ENCODE data around the gene KRT32. TPM values are rescaled to one million over a fixed set of nuclear protein-coding genes. Genes with fewer than 3 reads are reported as not detected.

KRT32 gene
- total RNA-seq, 1 experiment from 2014 or later, result 0.72 TPM

GRCh38 chr17:41456204-41456603 is 11.0 kb downstream of the KRT32 start:
- intact Hi-C loops (cut with micrococcal nuclease; ENCODE audit: unreplicated experiment), result no loop called here
- no peaks in the 10 kb centered on the region for H3K36me3 ChIP-seq (ENCODE audit: control insufficient read depth, insufficient read depth, low read length)
- ATAC-seq, result no peak
- in situ Hi-C loops (cut with HindIII; ENCODE audit: low pct_unique_long_range_greater_than_20kb, low sequenced_read_pairs), result no loop called here
- no peaks in the 10 kb centered on the region for H3K4me1 ChIP-seq (ENCODE audit: control insufficient read depth, insufficient read depth, low read length)
- no peak for TF ChIP-seq TCF7L2 (IDR thresholded peaks at IDR 0.05; ENCODE audit: low read depth, low read length)
- TF ChIP-seq CTCF (IDR thresholded peaks at IDR 0.05), result no peak
- TF ChIP-seq SIN3A (IDR thresholded peaks at IDR 0.05; ENCODE audit: borderline replicate concordance, insufficient read depth, low read depth, low read length), result no peak
- TF ChIP-seq POLR2AphosphoS5 (IDR thresholded peaks at IDR 0.05; ENCODE audit: low read depth, low read length), result no peak
- TF ChIP-seq REST (IDR thresholded peaks at IDR 0.05; ENCODE audit: insufficient read depth in 1 of 2, low read depth in 2 of 2, low read length in 1 of 2), result no peak
- no TSS peak for BruUV-seq (replicated peaks)
- DNase-seq (ENCODE audit: low read depth, low spot score), result no peak
- no peak overlapping the region for H3K4me3 ChIP-seq (ENCODE audit: low read depth in 2 of 2, low read length in 2 of 2)
- H3K27ac ChIP-seq (ENCODE audit: low read length), result no peak overlapping the region
- POLR2A ChIA-PET, result no interaction called here
- peaks cover 5% of the 10 kb centered on the region; the same call in 1 of the 2 replicates for H3K9me3 ChIP-seq (ENCODE audit: control insufficient read depth, insufficient read depth, low read depth, low read length)
- H3K27me3 ChIP-seq (ENCODE audit: control insufficient read depth, insufficient read depth, low read length), result no peaks in the 10 kb centered on the region
- CTCF ChIA-PET, result no interaction called here

- DNase-seq (ENCODE audit: low read depth, low spot score) (no peak), ATAC-seq (no peak)
- Histone ChIP-seq H3K36me3 (ENCODE audit: control insufficient read depth, insufficient read depth, low read length) (no peaks in the 10 kb centered on the region), H3K9me3 (ENCODE audit: control insufficient read depth, insufficient read depth, low read depth, low read length) (peaks cover 5% of the 10 kb centered on the region; the same call in 1 of the 2 replicates), H3K27me3 (ENCODE audit: control insufficient read depth, insufficient read depth, low read length) (no peaks in the 10 kb centered on the region), H3K4me1 (ENCODE audit: control insufficient read depth, insufficient read depth, low read length) (no peaks in the 10 kb centered on the region), H3K4me3 (ENCODE audit: low read depth in 2 of 2, low read length in 2 of 2) (no peak overlapping the region), H3K27ac (ENCODE audit: low read length) (no peak overlapping the region)
- TF ChIP-seq REST (IDR thresholded peaks at IDR 0.05; ENCODE audit: insufficient read depth in 1 of 2, low read depth in 2 of 2, low read length in 1 of 2) (no peak), TCF7L2 (IDR thresholded peaks at IDR 0.05; ENCODE audit: low read depth, low read length) (no peak), CTCF (IDR thresholded peaks at IDR 0.05) (no peak), SIN3A (IDR thresholded peaks at IDR 0.05; ENCODE audit: borderline replicate concordance, insufficient read depth, low read depth, low read length) (no peak), POLR2AphosphoS5 (IDR thresholded peaks at IDR 0.05; ENCODE audit: low read depth, low read length) (no peak)
- CTCF ChIA-PET, result no interaction called here
- BruUV-seq (replicated peaks), result no TSS peak
- in situ Hi-C loops (cut with HindIII; ENCODE audit: low pct_unique_long_range_greater_than_20kb, low sequenced_read_pairs) (no loop called here), intact Hi-C loops (cut with micrococcal nuclease; ENCODE audit: unreplicated experiment) (no loop called here)
- POLR2A ChIA-PET, result no interaction called here
Measured at GRCh38 chr17:41455236-41455635, 11.9 kb downstream of the KRT32 start.

Measured in Panc1 (cell line).